Colonic mucosa (tissue), 4 donors: Measurements from ENCODE around the gene RASAL2. TPM values are rescaled to one million over a fixed set of nuclear protein-coding genes. Genes with fewer than 3 reads are reported as not detected.
"Not testable (repeated sequence)": the region's sequence is repeated elsewhere in the genome, so short reads cannot be mapped to it uniquely, and the experiment has no call there.

Experiments
- DNase-seq: peaks from one replicate; pipeline ENCODE4 v3.0.0-alpha.2; 2020
- H3K27ac ChIP-seq: fragments of 200-600 bp; one replicate; pipeline ENCODE4 v1.8.0; 2021
- H3K27me3 ChIP-seq: fragments of 200-600 bp; one replicate; pipeline ENCODE4 v1.8.0; 2021
- H3K36me3 ChIP-seq: fragments of 200-600 bp; one replicate; pipeline ENCODE4 v1.8.0; 2021
- H3K4me1 ChIP-seq: fragments of 200-600 bp; one replicate; pipeline ENCODE4 v1.8.0; 2021; ENCODE audit warnings: mild to moderate bottlenecking
- H3K4me3 ChIP-seq: fragments of 200-600 bp; one replicate; pipeline ENCODE4 v1.8.0; 2021
- H3K9ac ChIP-seq, 2 donors: one replicate each; pipeline ENCODE4 v1.7.0; 2013; ENCODE audit warnings: control low read depth in 2 of 2, low read depth in 2 of 2, low read length in 2 of 2
- H3K9me3 ChIP-seq: fragments of 200-600 bp; one replicate; pipeline ENCODE4 v1.8.0; 2021
- intact Hi-C: fragments of 100-400 bp; cut with DNase I; formaldehyde crosslinking; loops from one replicate; pipeline ENCODE4 v1.14.1; 2022
- total RNA-seq, 2 donors: library from RNA; stranded (reverse); fragmentation: NEBNext Ultra II Directional in 1 of 2; extraction: Animal tissue kit (Norgen Biotek cat#: 25700) in 1 of 2; gene quantifications; one replicate each; pipeline ENCODE4 v1.2.1, GENCODE V29; 2021
- TF ChIP-seq, protein P1 (sequence below): fragments of 200-600 bp; IDR thresholded peaks from one replicate; pipeline ENCODE4 v1.8.0; 2022; ENCODE audit warnings: antibody characterized with exemption, mild to moderate bottlenecking
- donor health status: healthy.
- donor health status: DM: no; HTN: no; CAD: no.
- donor health status: DM: no; HTN: no; CAD: no.

The RASAL2 gene
- total RNA-seq, 2 donors from 2014 or later: 9.7 to 11.8 TPM

DNA sequence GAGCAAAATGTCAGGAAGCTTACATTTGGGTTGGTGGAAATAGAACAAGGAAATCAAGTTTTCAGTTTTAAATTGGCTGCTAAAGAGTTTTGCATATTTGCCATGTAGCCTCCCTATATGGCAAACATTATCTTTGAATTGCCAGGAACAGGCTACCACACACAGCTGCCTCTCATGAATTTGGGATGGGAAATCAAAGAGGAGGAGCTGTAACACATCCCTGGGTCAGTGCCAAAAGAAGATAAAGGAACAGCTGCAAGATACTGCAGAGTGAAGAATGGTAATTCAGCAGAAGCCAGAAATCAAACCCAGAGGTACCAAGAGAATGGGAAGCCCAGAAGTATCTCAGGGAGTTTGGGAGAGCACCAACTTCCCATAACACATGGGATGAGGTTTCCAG is 18.6 kb upstream of the RASAL2 start:
- Histone ChIP-seq H3K4me3 (no peak overlapping the region), H3K9me3 (no peaks in the 10 kb centered on the region), H3K9ac (no peak overlapping the region), H3K27ac (no peak overlapping the region), H3K27me3 (no peaks in the 10 kb centered on the region), H3K4me1 (no peaks in the 10 kb centered on the region), H3K36me3 (no peaks in the 10 kb centered on the region)
- TF ChIP-seq, protein P1, sequence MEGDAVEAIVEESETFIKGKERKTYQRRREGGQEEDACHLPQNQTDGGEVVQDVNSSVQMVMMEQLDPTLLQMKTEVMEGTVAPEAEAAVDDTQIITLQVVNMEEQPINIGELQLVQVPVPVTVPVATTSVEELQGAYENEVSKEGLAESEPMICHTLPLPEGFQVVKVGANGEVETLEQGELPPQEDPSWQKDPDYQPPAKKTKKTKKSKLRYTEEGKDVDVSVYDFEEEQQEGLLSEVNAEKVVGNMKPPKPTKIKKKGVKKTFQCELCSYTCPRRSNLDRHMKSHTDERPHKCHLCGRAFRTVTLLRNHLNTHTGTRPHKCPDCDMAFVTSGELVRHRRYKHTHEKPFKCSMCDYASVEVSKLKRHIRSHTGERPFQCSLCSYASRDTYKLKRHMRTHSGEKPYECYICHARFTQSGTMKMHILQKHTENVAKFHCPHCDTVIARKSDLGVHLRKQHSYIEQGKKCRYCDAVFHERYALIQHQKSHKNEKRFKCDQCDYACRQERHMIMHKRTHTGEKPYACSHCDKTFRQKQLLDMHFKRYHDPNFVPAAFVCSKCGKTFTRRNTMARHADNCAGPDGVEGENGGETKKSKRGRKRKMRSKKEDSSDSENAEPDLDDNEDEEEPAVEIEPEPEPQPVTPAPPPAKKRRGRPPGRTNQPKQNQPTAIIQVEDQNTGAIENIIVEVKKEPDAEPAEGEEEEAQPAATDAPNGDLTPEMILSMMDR: no peak
- intact Hi-C loops: no loop called here
- DNase-seq: no peak

DNA sequence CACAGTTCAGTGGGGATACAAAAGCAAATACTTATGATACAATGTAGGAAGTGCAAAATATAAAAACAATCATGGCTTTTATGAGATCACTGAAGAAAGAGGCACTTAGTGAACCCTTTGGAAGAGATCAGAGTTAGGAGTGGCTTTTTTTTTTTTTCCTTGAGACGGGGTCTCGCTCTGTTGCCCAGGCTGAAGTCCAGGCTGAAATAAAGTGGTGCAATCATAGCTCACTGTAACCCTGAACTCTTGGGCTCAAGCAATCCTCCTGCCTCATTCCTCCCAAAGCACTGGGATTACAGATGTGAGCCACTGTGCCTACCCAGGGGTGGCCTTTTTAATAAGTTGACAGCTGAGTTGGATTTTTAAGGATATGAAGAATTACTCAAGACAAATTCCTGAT is 17.3 kb upstream of the RASAL2 start:
- no peaks in the 10 kb centered on the region for H3K4me1 ChIP-seq
- no peaks in the 10 kb centered on the region for H3K9me3 ChIP-seq
- no peak overlapping the region for H3K27ac ChIP-seq
- H3K27me3 ChIP-seq: no peaks in the 10 kb centered on the region
- no peak overlapping the region for H3K4me3 ChIP-seq
- intact Hi-C loops: no loop called here
- H3K9ac ChIP-seq: no peak overlapping the region
- no peak for DNase-seq
- TF ChIP-seq, protein P1: no peak
- H3K36me3 ChIP-seq: no peaks in the 10 kb centered on the region

GRCh38 chr1:178077917-178078316 is 16.0 kb upstream of the RASAL2 start:
- H3K27me3 ChIP-seq: no peaks in the 10 kb centered on the region
- no peak overlapping the region for H3K27ac ChIP-seq
- no peak overlapping the region for H3K4me3 ChIP-seq
- H3K4me1 ChIP-seq: no peaks in the 10 kb centered on the region
- no peaks in the 10 kb centered on the region for H3K36me3 ChIP-seq
- no peak overlapping the region for H3K9ac ChIP-seq
- TF ChIP-seq, protein P1: no peak
- no peaks in the 10 kb centered on the region for H3K9me3 ChIP-seq
- no peak for DNase-seq
- intact Hi-C loops: no loop called here

- Histone ChIP-seq H3K27ac (no peak overlapping the region), H3K9me3 (no peaks in the 10 kb centered on the region), H3K4me1 (no peaks in the 10 kb centered on the region), H3K36me3 (no peaks in the 10 kb centered on the region), H3K27me3 (no peaks in the 10 kb centered on the region), H3K9ac (no peak overlapping the region), H3K4me3 (no peak overlapping the region)
- no peak for DNase-seq
- TF ChIP-seq, protein P1: no peak
- intact Hi-C loops: no loop called here
Measured at GRCh38 chr1:178086294-178086693, 7.6 kb upstream of the RASAL2 start.

DNA sequence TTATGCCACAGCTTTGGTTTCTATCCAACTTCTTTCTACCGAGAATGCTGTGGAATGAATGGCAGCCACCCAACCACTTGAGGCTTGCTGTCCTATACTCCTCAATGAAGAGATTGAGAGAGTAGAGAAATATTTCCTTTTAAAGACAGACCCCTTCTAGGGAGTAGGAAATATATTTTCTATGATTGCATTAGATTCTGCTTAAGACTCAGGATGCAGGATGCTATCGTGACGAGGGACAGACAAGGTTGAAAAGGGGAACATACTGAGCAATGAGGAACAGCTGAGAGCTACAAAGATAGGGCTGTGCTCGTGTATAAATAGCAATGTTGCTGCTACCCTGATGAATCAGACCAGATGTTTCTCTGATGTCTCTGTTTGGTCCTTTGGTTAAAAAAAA is 7.1 kb upstream of the RASAL2 start:
- Histone ChIP-seq H3K27me3 (no peaks in the 10 kb centered on the region), H3K9me3 (no peaks in the 10 kb centered on the region), H3K9ac (no peak overlapping the region), H3K4me3 (no peak overlapping the region), H3K4me1 (no peaks in the 10 kb centered on the region), H3K27ac (no peak overlapping the region), H3K36me3 (no peaks in the 10 kb centered on the region)
- intact Hi-C loops: no loop called here
- no peak for DNase-seq
- TF ChIP-seq, protein P1: no peak

DNA sequence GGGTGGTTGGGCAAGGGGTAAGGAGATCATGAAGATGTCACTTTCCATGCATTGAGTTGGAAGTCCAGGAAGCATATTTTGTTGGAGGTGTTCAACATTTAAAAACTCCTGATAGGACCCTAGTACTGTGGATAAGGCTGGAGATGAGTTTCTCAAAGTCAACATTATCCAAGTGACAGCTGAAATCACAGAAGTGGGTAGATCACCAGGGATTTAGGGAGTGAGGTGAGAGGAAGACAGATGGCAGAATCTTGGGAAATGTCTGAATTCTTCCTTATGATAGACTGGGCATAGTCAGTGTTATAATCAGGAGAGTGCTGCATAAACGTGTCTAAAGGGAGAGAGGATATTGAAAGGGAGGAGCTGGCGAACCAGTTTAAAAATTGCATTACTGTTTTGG is 5.3 kb upstream of the RASAL2 start:
- Histone ChIP-seq H3K9me3 (no peaks in the 10 kb centered on the region), H3K27ac (no peak overlapping the region), H3K4me3 (no peak overlapping the region), H3K4me1 (no peaks in the 10 kb centered on the region), H3K36me3 (no peaks in the 10 kb centered on the region), H3K9ac (no peak overlapping the region), H3K27me3 (no peaks in the 10 kb centered on the region)
- intact Hi-C loops: no loop called here
- TF ChIP-seq, protein P1: no peak
- DNase-seq: no peak

DNA sequence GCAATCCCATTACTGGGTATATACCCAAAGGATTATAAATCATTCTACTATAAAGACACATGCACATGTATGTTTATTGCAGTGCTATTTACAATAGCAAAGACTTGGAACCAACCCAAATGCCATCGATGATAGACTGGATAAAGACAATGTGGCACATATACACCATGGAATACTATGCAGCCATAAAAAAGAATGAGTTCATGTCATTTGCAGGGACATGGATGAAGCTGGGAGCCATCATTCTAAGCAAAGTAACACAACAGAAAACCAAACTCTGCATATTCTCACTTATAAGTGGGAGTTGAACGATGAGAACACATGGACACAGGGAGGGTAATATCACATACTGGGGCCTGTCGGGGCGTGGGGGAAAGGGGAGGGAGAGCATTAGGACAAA is 2.5 kb upstream of the RASAL2 start:
- DNase-seq, H3K27ac ChIP-seq, H3K4me3 ChIP-seq, H3K27me3 ChIP-seq, H3K9me3 ChIP-seq, H3K4me1 ChIP-seq, intact Hi-C loops, H3K9ac ChIP-seq, H3K36me3 ChIP-seq: not testable (repeated sequence)
